GM19328 (cell line): ENCODE measurements around the gene CAMTA1.
"Not testable (repeated sequence)": the region's sequence is repeated elsewhere in the genome, so short reads cannot be mapped to it uniquely, and the experiment has no call there.

Experiments used
- ATAC-seq: cut with Tn5 transposase; IDR thresholded peaks from one replicate; pipeline ENCODE4 v1.9.1; 2021; ENCODE audit warnings: mild to moderate bottlenecking, moderate library complexity; ENCODE audit not compliant: unreplicated experiment

Gene CAMTA1

DNA sequence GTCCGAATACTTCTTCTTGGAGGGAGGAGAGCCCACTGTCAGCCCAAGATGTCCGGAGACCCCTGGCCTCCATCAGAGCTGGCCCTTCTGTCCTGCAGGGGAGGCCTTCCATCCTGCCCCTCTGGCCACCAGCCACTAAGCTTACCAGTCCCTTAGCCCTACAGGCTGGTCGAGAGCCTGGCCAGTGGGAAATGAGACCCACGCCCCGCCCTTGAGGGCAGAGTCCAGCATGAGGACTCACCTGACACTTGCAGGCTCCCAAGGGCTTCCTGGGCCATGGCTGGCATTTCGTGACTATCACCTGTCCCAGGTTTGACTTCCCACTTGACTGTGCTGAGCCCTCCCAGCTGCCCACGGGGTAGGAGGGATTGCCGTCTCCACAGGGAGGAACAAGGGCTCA is 624.0 kb downstream of the CAMTA1 start:
- no peak for ATAC-seq

DNA sequence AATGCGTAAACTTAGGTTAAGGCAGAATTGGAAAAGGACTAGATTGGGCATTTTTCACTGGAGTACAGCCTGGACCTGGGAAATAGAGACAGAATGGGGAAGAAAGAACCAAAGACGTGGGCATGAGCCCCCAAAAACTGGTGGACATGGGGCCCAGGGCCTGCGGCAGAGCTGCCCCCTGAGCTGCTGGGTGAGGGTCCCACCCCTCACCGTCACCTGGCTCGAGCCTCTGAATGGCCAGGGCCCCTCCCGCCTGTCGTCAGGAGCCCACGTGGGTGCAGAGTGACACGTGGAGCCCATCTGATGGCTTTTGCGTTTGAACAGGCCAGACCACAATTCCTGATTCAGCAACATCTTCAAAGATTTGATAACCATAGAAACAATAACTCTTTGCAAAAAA is 624.9 kb downstream of the CAMTA1 start:
- ATAC-seq = no peak

DNA sequence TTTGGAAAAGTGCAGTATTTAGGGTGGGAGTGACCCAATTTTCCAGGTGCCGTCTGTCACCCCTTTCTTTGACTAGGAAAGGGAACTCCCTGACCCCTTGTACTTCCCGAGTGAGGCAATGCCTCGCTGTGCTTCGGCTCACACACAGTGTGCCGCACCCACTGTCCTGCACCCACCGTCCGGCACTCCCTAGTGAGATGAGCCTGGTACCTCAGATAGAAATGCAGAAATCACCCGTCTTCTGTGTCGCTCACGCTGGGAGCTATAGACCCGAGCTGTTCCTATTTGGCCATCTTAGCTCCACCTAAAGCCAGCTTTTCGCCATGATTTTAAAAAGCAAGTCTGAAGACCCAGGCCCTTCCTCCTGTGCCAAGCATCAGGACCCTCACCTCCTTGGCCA is 632.4 kb downstream of the CAMTA1 start:
- not testable (repeated sequence) for ATAC-seq

DNA sequence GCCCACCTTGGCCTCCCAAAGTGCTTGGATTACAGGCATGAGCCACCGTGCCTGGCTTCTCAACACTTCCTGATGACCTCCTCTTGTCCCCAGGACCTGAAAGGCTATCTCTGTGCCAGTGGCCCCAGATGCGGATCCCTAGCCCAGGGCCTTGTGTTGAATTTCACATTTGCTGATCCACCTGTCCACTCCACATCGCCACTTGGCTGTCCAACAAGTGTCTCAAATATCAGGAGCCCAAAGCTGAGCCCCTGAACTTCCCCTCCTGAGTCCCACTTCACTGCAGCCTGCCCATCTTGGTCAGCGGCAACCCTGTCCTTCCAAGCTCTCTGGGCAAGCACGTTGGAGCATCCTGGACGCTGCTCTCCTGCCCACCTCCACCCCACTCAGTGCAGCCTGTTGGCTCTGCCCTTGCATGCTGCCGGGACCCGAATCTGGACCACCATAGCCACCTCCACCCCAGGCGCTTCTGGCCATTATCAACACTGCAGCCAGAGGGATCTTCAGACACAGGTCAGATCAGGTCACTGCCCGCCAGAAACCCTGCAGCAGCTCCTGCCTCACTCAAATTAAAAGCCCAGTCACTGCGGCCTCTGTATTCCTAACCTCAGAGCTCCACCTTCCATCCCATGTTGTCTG is 633.3 kb downstream of the CAMTA1 start:
- ATAC-seq = no peak

DNA sequence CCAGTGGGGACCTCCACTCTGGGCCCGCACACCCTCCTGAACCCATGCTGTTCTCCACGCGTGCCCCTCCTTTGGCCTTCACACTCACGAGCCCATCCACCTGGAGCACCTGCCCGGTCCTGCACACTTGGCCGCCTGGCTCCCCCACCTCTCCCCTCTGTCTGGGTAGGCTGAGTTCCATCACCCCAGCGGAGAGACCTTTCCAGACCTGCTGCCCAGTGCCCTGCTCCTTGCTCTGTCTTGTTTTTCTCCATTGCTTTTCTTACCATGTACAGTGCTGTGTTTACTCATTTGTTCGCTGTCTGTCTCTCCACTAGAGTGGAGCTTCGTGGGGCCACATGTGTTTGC is 634.8 kb downstream of the CAMTA1 start:
- ATAC-seq = no peak

DNA sequence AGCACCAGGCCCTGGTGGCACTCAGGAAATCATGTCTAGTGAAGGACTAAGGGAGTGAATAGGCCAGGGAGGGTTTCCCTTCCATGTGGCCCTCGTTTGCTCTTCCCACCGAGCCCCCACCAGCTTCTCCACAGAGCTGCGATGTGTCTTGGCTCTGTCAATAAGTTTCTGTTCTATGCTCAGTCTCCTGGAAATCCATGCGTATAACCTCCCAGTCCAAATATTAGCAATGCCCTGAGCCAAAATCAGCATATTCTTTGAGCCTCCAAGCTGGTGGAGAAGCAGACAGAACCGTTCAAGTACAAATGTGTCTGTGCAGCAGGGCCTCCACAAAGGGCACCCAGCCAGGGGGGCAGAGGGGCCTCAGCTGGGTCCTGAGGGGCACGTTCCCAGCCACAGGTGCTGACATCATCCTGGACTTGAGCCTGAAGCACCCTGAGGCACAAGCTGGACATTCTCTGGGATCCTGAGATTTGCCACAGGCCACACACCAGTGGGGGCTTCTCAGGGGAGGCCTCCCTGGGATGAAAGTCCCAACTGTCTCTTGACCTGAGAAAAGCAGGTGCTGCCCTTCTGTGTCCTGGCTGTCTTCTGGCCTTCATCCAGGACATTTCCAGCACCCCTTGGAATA is 635.3 kb downstream of the CAMTA1 start:
- no peak for ATAC-seq

DNA sequence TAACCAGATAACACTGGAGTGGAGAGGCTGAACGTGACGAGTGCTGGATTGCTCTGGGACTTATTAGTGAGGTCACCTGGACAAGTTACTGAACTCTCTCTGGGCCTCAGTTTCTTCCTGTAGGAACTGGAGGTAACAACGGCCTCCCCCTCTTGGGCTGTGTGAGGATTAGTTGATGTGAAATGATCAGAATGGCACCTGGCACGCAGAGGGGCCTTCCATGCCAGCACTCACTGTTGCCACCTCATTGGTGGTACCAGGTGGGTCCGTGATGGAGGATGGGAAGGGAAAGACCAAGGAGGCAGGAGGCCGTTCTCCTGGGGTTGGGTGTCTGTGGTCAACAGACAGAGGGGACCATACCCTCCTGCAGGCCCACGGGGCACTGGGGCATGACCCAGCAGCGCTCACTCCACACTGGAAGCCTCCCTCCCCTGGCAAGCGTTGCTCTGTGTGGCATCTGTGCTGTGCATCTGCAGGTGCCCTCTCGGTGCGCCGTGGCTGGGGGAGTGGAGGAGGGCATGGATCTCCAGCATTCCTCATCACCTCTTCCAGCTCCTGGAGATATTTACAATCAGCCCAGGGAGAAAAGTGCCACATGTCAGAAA is 636.3 kb downstream of the CAMTA1 start:
- ATAC-seq = no peak

DNA sequence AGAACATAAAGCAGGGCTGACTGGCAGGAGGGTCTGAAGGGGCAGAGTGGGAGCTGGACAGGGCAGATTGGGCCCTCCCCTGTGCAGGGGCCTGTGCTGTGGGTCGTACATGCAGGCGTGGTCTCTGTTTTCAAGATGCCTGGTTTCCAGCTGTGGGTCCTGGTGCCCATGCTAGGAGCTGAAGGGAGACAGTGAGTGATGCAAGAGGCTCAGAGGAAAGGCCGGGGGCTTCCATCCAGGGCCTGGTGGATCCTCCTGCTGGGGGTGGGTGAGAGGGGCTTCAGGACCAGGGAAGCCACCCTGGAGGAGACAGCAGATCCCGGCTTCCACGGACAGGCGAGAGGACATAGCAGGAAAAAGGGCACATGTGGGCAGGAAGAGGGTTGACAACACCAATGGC is 636.8 kb downstream of the CAMTA1 start:
- ATAC-seq = no peak

DNA sequence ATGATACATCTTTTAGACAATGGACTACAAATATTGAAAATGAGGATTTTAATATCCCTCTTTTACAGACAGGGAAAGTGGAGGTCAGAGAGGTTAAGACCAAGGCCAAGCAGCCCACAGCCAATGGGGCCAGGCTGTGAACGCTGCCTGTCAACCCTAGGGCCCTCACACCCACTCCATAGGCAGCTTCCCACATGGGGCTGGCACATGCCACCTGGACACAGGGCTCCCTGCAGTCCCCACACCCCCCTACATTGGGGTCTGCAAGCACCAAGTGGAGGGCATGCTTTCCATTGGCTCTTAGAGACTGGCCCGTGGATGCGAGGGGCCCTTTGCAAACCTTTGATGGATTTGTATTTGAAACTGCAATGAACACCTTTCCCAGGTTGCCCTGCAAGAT is 637.3 kb downstream of the CAMTA1 start:
- ATAC-seq = no peak

DNA sequence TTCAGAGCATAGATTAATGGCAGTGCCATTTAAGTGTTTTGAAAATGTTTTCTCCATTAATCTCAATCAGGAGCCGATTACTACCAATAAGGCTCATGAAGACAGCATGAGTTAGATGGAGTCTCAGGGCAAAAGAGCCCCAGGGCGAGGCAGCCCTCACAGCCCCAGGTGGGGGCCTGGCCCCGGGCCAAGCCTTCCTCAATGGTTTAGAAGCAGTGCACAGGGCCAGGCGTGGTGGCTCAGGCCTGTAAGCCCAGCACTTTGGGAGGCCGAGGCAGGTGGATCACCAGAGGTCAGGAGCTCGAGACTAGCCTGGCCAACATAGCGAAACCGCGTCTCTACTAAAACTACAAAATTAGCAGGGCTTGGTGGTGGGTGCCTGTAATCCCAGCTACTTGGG is 637.7 kb downstream of the CAMTA1 start:
- ATAC-seq = no peak

DNA sequence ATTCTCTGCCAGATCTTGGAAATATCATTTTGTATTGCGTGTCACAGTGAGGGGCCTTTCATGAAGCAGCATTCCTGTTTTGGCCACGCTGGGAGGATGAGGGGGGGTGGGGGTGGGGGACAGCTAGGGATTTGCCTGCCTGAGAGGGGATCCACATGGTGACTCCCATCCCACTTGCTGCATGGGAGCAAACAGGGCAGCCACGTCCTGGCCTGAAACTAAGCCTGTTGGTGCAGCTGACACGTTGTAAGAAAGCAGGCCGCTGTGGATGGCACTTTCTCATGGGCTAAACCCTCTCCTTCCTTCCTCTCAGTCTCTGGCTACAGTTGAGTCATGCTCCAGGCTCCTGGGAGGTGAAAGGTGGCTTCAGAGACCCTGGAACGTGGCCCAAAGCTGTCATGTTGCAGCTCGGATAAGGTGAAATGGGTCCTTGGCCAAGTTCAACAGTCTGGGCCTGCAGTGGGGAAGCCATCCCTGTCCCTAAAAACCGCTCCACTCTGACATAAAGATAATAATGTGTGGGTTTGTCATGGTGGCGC is 639.2 kb downstream of the CAMTA1 start:
- ATAC-seq = no peak

DNA sequence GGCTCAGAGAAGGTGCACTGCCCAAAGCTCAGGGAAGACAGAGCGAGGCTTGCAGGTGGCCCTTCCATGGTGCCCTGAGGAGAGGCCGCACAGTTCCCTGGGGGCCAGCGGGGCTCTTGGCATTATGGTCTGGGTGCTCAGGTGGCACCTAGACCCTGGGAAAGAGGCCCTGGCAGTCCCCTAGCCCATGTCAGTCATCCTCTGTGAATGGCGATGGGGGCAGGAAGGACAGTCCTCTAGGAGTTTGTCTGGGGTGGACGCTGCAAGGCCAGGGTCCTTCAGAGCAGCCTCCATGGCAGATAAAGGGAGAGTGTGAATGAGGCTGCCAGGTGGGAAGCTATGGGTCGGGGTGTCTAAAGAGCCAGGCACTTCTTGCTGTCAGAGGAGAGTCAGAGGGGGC is 640.0 kb downstream of the CAMTA1 start:
- no peak for ATAC-seq

DNA sequence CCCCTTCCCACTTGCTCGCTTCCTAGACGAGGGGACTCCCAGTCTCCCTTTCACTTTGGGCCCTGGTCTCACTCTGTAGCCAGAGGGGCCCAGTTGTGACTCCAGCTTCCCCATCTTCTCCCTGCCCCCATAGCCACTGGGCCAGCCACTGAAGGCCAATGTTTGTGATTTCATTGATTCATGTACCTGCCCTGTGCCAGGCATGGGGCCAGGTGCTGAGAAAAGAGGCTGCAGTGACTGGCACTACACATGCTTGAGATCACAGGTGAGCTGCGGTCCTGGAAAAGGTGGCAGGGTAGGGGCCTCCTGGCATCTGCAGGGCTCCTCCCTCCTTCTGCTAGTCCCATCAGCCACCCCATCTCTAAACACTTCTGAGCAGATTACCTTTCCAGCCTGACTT is 640.5 kb downstream of the CAMTA1 start:
- ATAC-seq = no peak

DNA sequence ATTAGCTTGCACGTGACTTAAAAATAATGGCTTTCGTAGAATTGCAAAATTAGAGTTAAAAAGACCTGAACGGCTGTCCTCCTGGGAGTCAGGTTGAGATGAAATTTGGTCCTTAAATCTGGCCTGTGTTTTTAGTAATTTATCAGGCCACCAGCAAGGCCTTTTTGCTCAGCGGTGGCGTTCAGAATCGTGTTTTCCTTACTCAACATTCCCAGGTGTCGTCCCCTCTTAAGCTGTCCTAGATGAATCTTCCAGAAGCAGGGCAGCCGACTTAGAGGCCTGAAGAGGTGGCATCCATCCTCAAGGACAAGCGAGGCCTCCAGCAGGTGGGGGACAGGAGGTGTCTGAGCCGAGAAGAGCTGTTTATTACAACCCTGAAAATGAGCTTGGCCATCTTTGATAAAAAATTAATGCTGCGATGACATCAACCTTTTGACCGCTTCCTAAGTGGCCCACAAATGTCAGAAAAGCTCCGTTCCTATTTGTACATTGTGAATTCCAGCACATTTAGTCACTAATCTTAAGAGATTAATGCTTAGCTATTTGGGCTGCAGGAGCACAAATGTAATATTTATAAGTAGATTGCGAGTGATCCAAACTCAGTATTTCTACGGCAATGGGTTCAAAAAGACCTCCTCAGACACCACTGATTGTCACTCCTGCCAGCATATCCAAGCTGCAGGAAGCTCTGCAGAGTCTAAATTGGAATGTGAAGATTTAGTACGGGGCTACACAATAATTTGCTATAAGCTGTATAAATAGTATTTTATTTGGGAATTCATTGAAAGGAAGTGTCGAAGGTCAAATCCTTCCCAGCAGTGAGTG is 641.7 kb downstream of the CAMTA1 start:
- no peak for ATAC-seq

DNA sequence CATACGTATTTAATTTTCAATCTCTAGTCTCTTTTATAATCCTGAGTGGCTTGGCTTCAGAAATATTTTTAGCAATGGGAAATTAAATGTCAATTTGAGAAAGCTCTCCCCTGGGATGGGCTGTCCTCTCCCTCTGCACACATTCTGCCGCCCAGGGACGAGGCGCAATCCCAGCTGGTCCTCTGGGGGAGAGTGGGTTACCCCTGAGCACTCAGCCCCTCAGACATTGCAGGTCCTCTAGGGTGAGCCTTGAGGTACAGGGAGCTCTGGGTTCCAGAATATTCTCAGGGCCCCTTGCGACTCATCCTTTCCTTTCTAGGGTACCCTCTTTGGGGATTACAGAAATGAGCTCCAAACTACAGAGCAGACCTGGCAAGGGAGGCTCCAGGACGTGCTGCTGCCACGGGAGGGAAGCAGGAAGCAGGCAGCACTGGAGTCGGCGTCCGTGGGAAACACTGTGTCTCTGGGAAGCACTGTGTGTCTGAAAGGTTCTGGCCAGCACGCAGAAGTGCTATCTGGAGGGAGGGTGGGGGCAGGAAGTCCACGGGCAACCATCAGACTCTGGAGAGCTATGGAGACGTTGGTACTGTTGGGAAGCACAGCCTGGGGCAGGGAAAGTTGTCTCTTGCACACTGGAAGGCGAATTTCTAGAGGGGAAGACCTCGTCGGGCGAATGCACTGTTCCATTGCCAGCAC is 642.5 kb downstream of the CAMTA1 start:
- no peak for ATAC-seq

DNA sequence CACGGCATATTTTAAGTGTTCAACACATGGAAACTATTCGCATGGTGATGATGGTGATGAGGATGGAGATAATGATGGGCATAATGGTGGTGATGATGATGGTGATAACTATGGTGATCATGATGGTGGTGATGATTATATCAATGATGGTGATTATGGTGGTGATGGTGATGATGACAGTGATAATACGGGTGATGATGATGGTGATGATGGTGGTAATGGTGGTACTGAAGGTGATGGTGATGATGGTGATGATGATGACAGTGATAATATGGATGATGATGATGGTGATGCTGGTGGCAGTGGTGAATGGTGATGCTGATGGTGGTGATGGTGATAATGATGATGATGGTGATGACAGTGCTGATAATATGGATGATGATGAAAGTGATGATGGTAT is 644.0 kb downstream of the CAMTA1 start:
- no peak for ATAC-seq

DNA sequence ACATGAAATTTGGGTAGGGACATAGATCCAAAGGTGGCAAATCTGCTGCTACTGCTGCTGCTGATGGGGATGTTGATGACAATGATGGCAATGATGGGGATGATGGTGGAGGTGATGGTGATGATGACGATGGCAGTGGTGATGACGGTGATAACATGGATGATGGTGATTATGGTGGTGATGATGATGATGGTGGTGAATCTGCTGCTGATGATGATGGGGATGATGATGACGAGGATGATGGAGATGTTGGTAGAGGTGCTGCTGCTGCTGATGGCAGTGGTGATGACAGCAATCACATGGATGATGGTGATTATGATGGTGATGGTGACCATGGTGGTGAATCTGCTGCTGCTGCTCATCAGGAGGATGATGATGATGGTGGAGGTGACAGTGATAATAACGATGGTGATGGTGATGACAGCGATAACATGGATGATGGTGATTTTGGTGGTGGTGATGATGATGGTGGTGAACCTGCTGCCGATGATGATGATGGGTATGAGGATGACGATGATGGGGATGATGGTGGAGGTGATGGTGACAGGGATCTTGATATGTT is 644.9 kb downstream of the CAMTA1 start:
- no peak for ATAC-seq

DNA sequence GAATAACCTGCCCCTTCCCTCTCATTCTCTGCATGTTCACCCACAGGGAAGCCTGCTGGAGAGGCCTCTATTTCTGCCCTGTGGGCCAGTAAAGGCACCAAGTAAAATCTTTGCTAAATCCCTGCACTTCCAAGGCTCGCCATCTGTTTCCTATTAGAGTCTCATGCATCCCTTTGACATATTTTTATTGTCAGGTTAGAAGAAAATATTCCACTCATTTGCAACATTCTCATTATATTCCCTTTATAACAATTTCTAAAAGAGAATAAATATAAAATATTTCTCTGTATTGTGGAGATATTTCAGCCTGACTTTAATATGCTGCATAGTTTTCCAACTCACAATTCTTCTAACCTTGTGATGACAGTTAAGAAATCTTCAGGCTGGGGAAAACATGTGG is 645.4 kb downstream of the CAMTA1 start:
- ATAC-seq = no peak

DNA sequence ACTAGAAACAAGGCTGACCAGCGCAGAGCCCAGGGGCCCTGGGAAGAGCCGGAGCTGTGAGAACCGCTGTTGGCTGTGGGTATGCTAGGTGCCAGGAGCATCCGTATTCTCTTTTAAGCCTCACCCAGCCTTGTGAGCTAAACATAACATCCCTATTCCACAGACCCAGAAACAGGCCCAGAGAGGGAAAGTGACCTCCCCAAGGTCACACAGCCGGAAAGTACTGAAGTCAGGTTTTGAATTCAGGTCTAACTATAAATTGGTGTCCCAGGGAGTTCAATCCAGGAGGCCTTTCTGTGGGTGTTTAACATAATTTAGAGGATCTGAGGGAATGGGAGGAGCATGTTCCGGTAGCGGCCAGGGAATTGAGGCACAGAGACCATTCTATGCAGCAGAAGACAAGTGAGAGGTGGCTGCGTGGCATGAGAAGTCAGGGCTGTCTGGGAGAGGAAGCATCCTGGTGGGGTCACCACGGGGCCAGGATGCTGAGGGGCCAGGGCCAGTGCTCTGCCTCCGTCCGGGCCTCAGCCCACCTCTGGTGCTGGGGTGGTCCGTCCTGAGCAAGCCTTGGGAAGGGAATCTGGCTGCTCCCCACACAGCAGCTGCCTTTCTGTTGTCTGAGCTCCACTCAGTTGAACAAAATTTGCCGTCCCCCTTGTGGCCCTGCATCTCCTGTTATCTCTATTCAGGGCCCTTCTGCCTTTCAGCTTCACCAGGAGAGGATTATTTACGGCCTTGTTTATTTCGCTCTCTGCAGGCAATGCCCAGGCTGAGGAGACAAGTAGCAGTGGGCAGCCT is 647.0 kb downstream of the CAMTA1 start:
- ATAC-seq = no peak

DNA sequence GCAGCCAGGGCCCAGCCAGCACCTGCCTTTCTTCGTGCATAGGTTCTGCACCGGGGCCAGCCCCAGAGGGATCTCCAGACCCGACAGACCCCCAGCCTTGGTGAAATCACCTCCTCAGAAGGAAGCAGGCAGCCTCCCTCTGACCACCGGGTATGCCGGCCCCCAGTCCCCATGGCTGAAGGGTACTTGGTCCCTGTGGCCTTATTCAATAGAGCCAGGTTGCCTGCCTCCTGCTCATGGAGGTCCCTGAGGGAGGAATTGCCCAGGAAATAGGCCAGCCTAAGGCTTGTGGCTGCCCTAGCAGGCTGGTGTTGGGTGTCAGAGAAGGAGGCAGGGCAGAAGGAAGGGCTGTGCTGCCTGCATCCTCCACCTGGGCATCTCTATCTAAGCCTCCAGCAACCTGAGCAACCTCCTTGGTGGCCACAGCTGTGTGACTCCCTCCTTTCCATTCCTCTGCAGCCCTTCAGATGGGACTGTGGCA is 647.7 kb downstream of the CAMTA1 start:
- ATAC-seq = no peak
